CD4-positive, alpha-beta T cell treated with Interleukin-17A for 1 hour (primary cell): ENCODE measurements around the gene YWHAG.
"Not testable (repeated sequence)": the region's sequence is repeated elsewhere in the genome, so short reads cannot be mapped to it uniquely, and the experiment has no call there.

Experiments
- DNase-seq: peaks from one replicate; pipeline ENCODE4 v3.0.0-alpha.2; 2020

Gene YWHAG

DNA sequence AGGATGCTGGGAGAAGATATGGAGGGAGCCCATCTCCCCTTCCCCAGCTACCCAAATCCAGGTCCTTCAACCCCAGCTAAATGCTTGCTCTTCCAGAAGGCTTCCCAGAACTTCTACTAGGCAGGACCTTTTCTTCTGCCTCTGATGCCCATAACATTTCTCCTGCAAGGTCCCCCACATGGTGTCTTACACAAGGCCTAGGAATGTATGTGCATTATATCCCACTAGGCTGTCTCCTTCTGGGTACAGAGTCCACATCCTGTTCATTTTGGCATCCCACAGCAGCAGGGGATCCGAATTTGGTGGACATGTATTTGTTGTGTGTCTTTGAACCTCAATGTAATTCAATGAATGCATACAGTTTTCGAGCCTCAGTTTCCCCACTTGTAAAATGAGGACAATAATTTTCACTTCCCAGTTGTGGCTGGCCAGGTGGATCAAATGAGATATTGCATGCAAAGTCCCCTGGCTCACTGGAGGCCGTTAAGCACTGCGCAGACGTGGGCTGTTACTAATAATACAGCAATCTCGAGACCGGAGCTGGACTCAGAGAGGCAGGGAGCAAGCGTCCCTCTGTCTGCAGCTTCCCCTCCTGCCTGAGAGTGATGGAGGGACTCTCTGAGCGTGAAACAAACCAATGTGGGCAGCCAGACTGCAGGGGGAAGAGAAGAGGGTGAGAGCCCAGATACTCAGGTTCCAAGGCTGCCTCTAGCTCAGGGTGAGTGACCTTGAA, 18.6 kb upstream of the YWHAG start:
- no peak for DNase-seq

DNA sequence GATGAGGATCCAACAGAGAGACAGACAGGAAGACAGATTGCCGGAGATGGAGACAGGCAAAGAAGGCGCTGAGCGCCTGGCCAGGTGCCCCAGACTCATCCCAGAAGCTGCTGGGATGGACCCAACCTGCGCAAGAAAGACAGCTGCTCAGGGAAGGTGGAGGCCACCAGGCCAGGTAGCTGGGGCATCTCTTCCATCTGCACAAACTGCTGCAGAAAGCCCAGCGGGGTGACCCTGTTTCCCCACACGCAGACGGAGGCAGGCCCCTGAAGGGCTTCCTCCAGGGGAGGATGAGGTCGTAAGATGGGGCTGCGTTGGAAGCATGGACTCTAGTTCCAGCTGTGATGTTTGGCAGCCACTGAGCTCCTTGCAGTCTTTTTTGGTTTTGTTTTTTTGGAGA, 16.5 kb upstream of the YWHAG start:
- DNase-seq = no peak

DNA sequence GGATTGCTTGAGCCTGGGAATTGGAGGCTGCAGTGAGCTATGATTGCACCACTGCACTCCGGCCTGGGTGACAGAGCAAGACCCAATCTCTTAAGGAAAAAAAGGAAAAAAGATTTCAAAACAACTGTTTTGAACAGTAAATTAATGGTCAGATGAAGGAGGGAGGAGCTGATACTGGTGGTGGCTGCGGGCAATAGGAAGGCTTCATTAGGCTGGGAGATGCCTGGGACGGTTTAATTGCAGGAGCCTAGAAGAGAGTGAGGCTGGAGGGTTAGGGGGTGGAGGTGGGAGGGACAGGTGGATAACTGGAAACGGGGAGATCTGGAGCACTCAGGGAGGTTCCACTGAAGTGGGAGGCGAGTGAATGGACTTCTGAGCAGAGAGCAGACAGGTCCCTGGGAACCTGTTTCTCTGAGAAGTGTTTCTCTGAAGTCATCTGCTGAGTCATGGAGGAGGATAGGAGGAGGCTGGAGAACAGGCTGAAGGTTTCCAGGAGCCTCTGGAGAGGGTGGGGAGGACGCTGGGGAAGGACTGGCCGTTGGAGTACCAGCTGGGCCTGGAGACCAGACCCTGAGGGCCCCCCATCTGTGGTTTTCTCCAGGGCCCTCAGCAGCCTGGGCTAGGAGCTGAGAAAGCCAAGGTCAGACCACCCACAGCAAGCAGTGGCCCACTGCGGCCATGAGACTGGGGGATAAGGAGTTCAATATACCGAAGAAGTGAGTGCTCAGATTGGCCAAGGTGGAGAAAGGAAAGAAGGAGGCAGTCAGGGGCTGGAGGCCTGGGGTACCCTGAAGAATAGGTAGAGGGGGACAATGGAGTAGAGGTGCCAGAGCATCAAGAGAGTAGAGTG, 14.4 kb upstream of the YWHAG start:
- no peak for DNase-seq

DNA sequence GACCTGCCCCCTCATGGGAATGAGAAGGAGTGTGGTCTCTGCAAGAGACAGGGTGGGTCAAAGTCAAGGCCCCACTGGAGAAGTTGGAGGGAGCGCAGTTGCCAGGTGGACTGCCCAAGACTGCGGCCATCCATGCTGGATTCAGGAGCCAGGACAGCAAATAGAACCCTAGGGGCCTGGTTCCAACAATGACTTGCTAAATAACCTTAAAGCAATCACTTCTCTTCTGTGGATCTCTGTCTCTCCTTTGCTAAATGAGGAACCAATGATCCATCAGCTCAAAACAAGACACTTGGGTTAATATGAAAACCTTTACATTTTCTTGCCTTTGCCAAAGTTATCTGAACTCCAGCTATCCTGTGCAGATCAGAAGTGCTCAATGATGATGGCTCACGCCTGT, 12.6 kb upstream of the YWHAG start:
- no peak for DNase-seq

GRCh38 chr7:76369018-76369417, 10.2 kb upstream of the YWHAG start:
- no peak for DNase-seq

DNA sequence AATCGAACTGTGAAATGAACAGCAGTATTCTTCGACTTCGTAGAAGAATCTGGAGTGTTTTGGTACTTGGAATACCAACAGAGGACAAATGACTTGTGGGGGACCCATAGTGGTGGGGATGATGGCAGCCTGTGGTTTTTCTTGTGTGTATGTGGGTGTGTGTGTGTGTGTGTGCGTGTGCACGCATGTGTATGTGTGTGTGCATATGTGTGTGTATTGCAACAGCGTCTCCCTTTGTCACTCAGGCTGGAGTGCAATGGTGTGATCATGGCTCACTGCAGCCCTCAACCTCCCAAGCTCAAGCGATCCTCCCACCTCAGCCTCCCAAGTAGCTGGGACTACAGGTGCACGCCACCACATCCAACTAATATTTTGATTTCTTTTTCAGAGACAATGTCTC, 9.4 kb upstream of the YWHAG start:
- no peak for DNase-seq

DNA sequence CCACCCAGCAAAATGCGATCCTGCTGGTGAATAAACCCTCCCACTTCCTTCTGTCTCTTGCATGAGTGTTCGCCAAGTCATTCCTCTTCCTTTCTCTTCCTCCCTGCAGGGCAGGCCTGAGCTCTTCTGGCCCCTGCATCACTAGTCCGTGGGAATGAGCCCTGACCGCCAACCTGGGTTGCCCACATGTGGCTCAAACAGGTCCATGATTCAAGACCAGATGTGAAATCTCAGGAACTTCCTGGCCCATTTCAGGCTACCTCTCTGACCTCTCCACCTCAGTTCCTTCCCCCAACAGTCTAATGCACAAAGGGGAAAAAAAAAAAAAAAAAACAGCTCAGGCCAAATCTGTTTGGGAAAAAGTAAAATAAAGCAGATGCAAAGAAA, 5.4 kb upstream of the YWHAG start:
- DNase-seq = no peak

DNA sequence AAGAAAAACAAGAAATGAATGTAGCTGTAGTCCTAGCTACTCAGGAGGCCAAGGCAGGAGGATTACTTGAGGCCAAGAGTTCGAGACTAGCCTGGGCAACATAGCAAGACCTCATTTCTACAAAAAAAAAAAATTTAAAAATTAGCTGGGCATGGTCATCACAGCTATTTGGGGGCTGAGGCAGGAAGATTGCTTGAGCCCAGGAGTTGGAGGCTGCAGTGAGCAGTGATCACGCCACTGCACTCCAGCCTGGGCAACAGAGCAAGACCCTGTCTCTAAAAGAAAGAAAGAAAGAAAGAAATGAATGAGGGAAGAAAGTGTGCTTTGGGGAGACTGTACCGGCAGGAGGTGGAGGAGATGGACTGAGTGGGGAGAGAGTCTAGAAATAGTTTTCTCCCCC, 5.0 kb upstream of the YWHAG start:
- not testable (repeated sequence) for DNase-seq

DNA sequence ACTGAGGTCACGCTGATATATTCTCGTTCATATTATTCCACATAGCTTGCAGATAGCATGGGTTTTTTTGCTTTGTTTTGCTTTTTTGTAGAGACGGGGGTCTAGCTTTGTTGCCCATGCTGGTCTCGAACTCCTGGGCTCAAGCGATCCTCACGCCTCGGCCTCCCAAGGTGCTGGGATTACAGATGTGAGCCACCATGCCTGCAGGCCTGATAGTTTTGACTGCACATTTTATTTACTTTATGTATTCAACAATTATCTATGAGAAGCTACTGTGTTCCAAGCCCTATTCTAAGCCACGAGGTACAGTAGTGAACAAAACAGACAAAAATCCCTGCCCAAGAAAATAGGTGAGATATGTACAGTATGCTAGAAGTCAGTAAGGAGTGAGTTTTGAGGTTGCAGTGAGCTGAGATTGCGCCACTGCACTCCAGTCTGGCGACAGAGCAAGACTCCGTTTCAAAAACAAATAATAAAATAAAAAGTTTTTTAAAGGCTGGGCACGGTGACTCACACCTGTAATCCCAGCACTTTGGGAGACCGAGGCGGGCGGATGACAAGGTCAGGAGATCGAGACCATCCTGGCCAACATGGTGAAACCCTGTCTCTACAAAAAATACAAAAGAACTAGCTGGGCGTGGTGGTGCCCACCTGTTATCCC, 1.3 kb upstream of the YWHAG start:
- no peak for DNase-seq

- DNase-seq = peak; percentile 98
Observed at GRCh38 chr7:76359111-76359977, 553 bp upstream of the YWHAG start.

DNA sequence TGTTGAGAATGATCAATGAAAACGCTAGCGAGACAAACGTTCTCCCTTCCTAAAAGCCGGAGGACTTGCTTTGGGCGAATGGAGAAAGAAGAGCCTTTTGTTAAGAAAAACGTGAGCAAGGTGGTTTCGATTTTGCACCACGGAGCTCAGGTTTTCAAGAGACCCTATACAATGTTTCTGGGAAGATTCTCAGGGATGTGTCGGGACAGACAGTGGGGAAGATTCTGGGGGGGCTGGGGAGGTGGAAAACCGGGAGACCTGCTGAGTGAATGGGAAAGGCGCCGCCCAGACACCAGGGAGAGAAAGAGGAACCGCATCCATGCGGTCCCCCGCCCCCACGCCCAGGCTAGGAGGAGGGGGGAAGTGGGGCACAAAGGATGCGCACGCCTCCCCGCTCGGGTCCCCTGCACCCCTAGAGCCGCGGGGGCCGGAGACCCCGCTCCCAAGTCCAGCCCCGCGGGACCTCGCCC, 745 bp downstream of the YWHAG start:
- peak; percentile 45 for DNase-seq

GRCh38 chr7:76357475-76358010, 1.2 kb downstream of the YWHAG start:
- no peak for DNase-seq

DNA sequence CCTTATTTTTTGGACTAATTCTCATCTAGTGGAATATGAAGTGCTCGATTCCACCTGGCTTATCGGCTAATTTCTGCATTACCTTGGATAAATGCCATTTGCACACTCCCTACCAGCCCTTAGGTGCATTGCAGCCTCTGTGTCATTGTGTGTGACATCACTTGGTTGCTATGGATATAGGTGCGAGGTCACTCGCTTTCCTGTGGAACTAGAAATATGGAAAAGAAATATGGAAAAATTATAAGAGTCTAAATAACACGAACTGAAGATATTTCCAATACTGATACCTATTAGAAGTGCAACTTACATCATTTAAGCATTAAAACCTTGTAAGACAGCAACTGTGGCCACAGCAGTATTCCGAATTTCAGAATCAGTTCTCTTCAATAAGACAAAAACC, 2.0 kb downstream of the YWHAG start:
- no peak for DNase-seq

GRCh38 chr7:76356115-76356514, 2.7 kb downstream of the YWHAG start:
- no peak for DNase-seq

- DNase-seq = no peak
Observed at GRCh38 chr7:76354981-76355730, 3.6 kb downstream of the YWHAG start.

GRCh38 chr7:76354516-76354915, 4.3 kb downstream of the YWHAG start:
- DNase-seq = no peak

- no peak for DNase-seq
Observed at GRCh38 chr7:76353744-76354143, 5.0 kb downstream of the YWHAG start.

- DNase-seq = no peak
Observed at GRCh38 chr7:76352193-76352592, 6.6 kb downstream of the YWHAG start.

GRCh38 chr7:76351372-76351771, 7.4 kb downstream of the YWHAG start:
- no peak for DNase-seq

GRCh38 chr7:76349313-76349885, 9.4 kb downstream of the YWHAG start:
- DNase-seq = no peak

DNA sequence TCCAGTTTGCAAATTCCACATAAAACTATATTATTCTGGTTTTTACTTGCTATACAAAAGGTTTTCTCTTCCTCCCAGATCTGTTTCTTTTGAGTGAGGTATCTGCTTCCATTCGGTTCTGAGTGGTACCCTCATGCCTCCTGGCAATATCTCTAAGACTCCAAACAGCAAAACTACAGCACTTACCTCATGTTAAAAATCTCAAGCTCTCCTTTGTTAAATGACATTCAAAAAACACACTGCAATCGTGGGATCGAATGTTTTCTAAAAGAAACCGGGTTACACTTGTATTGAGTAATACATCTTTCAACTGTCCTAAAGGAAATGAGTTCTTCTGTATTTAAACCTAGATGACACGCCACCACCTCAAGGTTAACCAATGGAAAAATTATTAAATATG, 11.1 kb downstream of the YWHAG start:
- DNase-seq = no peak
